LNCAP (cell line): ENCODE results near the gene NBPF3.

Experiments used
- CTCF ChIP-seq: fragments of 450-650 bp; IDR thresholded peaks from 2 replicates; pipeline ENCODE4 v1.5.1; 2017; ENCODE audit warnings: mild to moderate bottlenecking

Gene NBPF3

GRCh38 chr1:21517660-21518480, 77.9 kb downstream of the NBPF3 start:
- no peak for TF ChIP-seq CTCF

- TF ChIP-seq CTCF, result no peak
Observed at GRCh38 chr1:21518774-21519455, 79.0 kb downstream of the NBPF3 start.

- TF ChIP-seq CTCF, result no peak
Observed at GRCh38 chr1:21520899-21521716, 81.2 kb downstream of the NBPF3 start.

GRCh38 chr1:21521717-21522060, 81.8 kb downstream of the NBPF3 start:
- no peak for TF ChIP-seq CTCF

GRCh38 chr1:21522525-21523038, 82.6 kb downstream of the NBPF3 start:
- no peak for TF ChIP-seq CTCF

GRCh38 chr1:21523297-21523813, 83.4 kb downstream of the NBPF3 start:
- no peak for TF ChIP-seq CTCF

GRCh38 chr1:21524220-21524619, 84.3 kb downstream of the NBPF3 start:
- no peak for TF ChIP-seq CTCF
